SK-N-SH (cell line): ENCODE data around the gene TMEM171. TPM values are rescaled to one million over a fixed set of nuclear protein-coding genes. Genes with fewer than 3 reads are reported as not detected.

Experiments
- CTCF ChIA-PET: fragments of 300-600, 350-600 bp; formaldehyde crosslinking; extraction: SDS; loops from one replicate; lab custom pipeline; 2021; lab: Yijun Ruan, JAX
- POLR2A ChIA-PET: fragments of 350-600 bp; sonication (Branson Sonifier 250); formaldehyde crosslinking; extraction: SDS; loops from one replicate; lab custom pipeline; 2020; ENCODE audit warnings: antibody characterized with exemption, inconsistent platforms; lab: Yijun Ruan, JAX
- DNase-seq: peaks from one replicate; pipeline ENCODE4 v3.0.0; 2012
- H2AFZ ChIP-seq: fragments of 200-600 bp; sonication (generic); 2 replicates; pipeline ENCODE4 v1.8.1; 2016; ENCODE audit warnings: antibody characterized with exemption, mild to moderate bottlenecking, low read depth
- H3F3A ChIP-seq: fragments of 200-600 bp; sonication (generic); replicated peaks from 2 replicates; pipeline ENCODE3; 2016; ENCODE audit warnings: antibody characterized with exemption, mild to moderate bottlenecking; ENCODE audit not compliant: insufficient read depth
- H3K27ac ChIP-seq, 2 experiments: fragments of 200-500 bp in 1 of 2; fragments of 200-600 bp in 1 of 2; sonication (Bioruptor generic) in 1 of 2; sonication (generic), shearing (Covaris generic) in 1 of 2; 2 replicates each; pipeline versions ENCODE4 v1.5.1 to v1.6.1; 2014 to 2016; ENCODE audit warnings: low read depth in 2 of 2, inconsistent platforms in 1 of 2, low read length in 1 of 2, mild to moderate bottlenecking in 1 of 2, mixed read lengths in 1 of 2
- H3K27me3 ChIP-seq: fragments of 200-600 bp; sonication (generic), shearing (Covaris generic); 2 replicates; pipeline ENCODE4 v1.6.1; 2016; ENCODE audit warnings: mixed run types; ENCODE audit not compliant: insufficient read depth
- H3K36me3 ChIP-seq, 2 experiments: fragments of 200-500 bp in 1 of 2; fragments of 200-600 bp in 1 of 2; sonication (Bioruptor generic) in 1 of 2; sonication (generic) in 1 of 2; replicated peaks in 1 of 2; 2 replicates each; pipeline versions ENCODE3 to v1.5.1; 2014 to 2016; ENCODE audit warnings: low read length in 1 of 2, mild to moderate bottlenecking in 1 of 2; ENCODE audit not compliant: insufficient read depth in 2 of 2, control insufficient read depth in 1 of 2
- H3K4me1 ChIP-seq, 2 experiments: fragments of 200-500 bp in 1 of 2; fragments of 200-600 bp in 1 of 2; sonication (Bioruptor generic) in 1 of 2; sonication (generic), shearing (Covaris generic) in 1 of 2; 2 replicates each; pipeline versions ENCODE4 v1.5.1 to v1.6.1; 2014 to 2016; ENCODE audit warnings: low read depth in 1 of 2, low read length in 1 of 2, mixed run types in 1 of 2; ENCODE audit not compliant: insufficient read depth in 2 of 2, control insufficient read depth in 1 of 2
- H3K4me2 ChIP-seq: fragments of 200-600 bp; sonication (generic), shearing (Covaris generic); 2 replicates; pipeline ENCODE4 v1.6.1; 2017; ENCODE audit warnings: mixed run types
- H3K4me3 ChIP-seq, 2 experiments: fragments of 200-500 bp in 1 of 2; fragments of 200-600 bp in 1 of 2; sonication (Bioruptor generic) in 1 of 2; sonication (generic), shearing (Covaris generic) in 1 of 2; 2 replicates each; pipeline versions ENCODE4 v1.5.1 to v1.8.1; 2014 to 2016; ENCODE audit warnings: low read depth in 2 of 2, inconsistent platforms in 1 of 2, low read length in 1 of 2, mild to moderate bottlenecking in 1 of 2, mixed read lengths in 1 of 2, moderate library complexity in 1 of 2
- H3K79me2 ChIP-seq: fragments of 200-600 bp; sonication (generic); 2 replicates; pipeline ENCODE4 v1.8.1; 2017; ENCODE audit warnings: mild to moderate bottlenecking; ENCODE audit not compliant: insufficient read depth
- H3K9ac ChIP-seq: fragments of 200-600 bp; sonication (generic); 2 replicates; pipeline ENCODE4 v1.6.1; 2017; ENCODE audit warnings: mixed run types
- H3K9me2 ChIP-seq: fragments of 200-600 bp; sonication (generic); 2 replicates; pipeline ENCODE4 v1.6.1; 2017; ENCODE audit warnings: mixed run types
- H3K9me3 ChIP-seq: fragments of 200-600 bp; sonication (generic); 2 replicates; pipeline ENCODE4 v1.6.1; 2017; ENCODE audit warnings: mixed run types, mild to moderate bottlenecking, moderate library complexity
- H4K20me1 ChIP-seq: fragments of 200-600 bp; sonication (generic); 2 replicates; pipeline ENCODE4 v1.6.1; 2017; ENCODE audit warnings: mild to moderate bottlenecking, mixed run types; ENCODE audit not compliant: insufficient read depth
- CTCF ChIP-seq: fragments of 200-600 bp; sonication (generic); IDR thresholded peaks from 2 replicates; pipeline ENCODE4 v1.6.1; 2017; ENCODE audit warnings: antibody characterized with exemption, mild to moderate bottlenecking, moderate library complexity
- FOSL2 ChIP-seq: IDR thresholded peaks from 2 replicates; pipeline ENCODE4 v1.4.0; 2012; ENCODE audit warnings: low read depth, mild to moderate bottlenecking, moderate library complexity, borderline replicate concordance
- FOXJ3 ChIP-seq: sonication (generic); formaldehyde crosslinking; IDR thresholded peaks from 2 replicates; pipeline ENCODE4 v1.5.1; 2020; ENCODE audit warnings: mild to moderate bottlenecking, missing genetic modification reagents
- FOXM1 ChIP-seq: IDR thresholded peaks from 2 replicates; pipeline ENCODE4 v1.4.0; 2012; ENCODE audit warnings: low read depth, mild to moderate bottlenecking
- IRF3 ChIP-seq: fragments of 150-350 bp; IDR thresholded peaks from 2 replicates; pipeline ENCODE4 v1.6.1; 2016; ENCODE audit warnings: mild to moderate bottlenecking, low read depth, low read length
- MXI1 ChIP-seq: IDR thresholded peaks from 2 replicates; pipeline ENCODE4 v1.6.1; 2012; ENCODE audit warnings: mild to moderate bottlenecking, low read depth, low read length, improper control_type of control experiment
- POLR2AphosphoS5 ChIP-seq: IDR thresholded peaks from 2 replicates; pipeline ENCODE4 v1.6.1; 2012; ENCODE audit warnings: low read depth, low read length
- RAD21 ChIP-seq: IDR thresholded peaks from 2 replicates; pipeline ENCODE4 v1.6.1; 2012; ENCODE audit warnings: mild to moderate bottlenecking, low read length
- RFX5 ChIP-seq: IDR thresholded peaks from 2 replicates; pipeline ENCODE4 v1.6.1; 2012; ENCODE audit warnings: mild to moderate bottlenecking, improper control_type of control experiment, low read length
- SMC3 ChIP-seq: IDR thresholded peaks from 2 replicates; pipeline ENCODE4 v1.6.1; 2012; ENCODE audit warnings: low read depth, low read length, improper control_type of control experiment
- TAF1 ChIP-seq: IDR thresholded peaks from 2 replicates; pipeline ENCODE4 v1.6.1; 2012; ENCODE audit warnings: low read depth, mild to moderate bottlenecking, low read length, moderate library complexity, borderline replicate concordance
- TCF12 ChIP-seq: IDR thresholded peaks from 2 replicates; pipeline ENCODE4 v1.4.0; 2012
- YY1 ChIP-seq: IDR thresholded peaks from 2 replicates; pipeline ENCODE4 v1.4.0; 2012; ENCODE audit warnings: low read depth, mild to moderate bottlenecking
- ZBTB33 ChIP-seq: IDR thresholded peaks from 2 replicates; pipeline ENCODE4 v1.4.0; 2012; ENCODE audit warnings: low read depth, borderline replicate concordance
- WGBS: methylation state at CpG from one replicate; pipeline ENCODE4 v1.1.6; 2017; ENCODE audit warnings: low lambda C conversion rate; 5-methylcytosine and 5-hydroxymethylcytosine counted together
- polyA plus RNA-seq, 3 experiments: library from polyadenylated mRNA; depleted of rRNA; stranded (reverse); fragments of >200 nt; gene quantifications; 2 replicates each; pipeline ENCODE4 v1.2.3, GENCODE V29; 2012

TMEM171 gene
- polyA plus RNA-seq, 1 of the 3 experiments (the other 2 are of a cell fraction), result 7.6 TPM

- POLR2A ChIA-PET, result no interaction called here
- no peak overlapping the region for H3K4me3 ChIP-seq
- CTCF ChIA-PET, result interaction anchor here (1.2 to 2.9 kb wide), 4 partner anchors 12 to 413 kb away, joined by 3 to 8 read pairs (median 3); no protein-coding TSS in a partner anchor
- H4K20me1 ChIP-seq, result no peaks in the 10 kb centered on the region
- no peak overlapping the region for H3K9ac ChIP-seq
- H3K4me1 ChIP-seq, result peaks cover 4 to 5% of the 10 kb centered on the region in 2 experiments; a peak in 2 of 4 replicates
- H3F3A ChIP-seq, result no peaks in the 10 kb centered on the region
- H2AFZ ChIP-seq, result peak overlapping the region; percentile 48; the same call in 1 of the 2 replicates
- H3K9me3 ChIP-seq, result no peaks in the 10 kb centered on the region
- no peaks in the 10 kb centered on the region for H3K9me2 ChIP-seq
- no peak overlapping the region for H3K27ac ChIP-seq
- no peaks in the 10 kb centered on the region for H3K27me3 ChIP-seq
- 88% methylated on average over 11 of the region's 19 CpGs for WGBS
- TF ChIP-seq FOSL2 (0 out of 2 replicates have a peak, but pooled peaks have one; percentile 13), TAF1 (no peak)
- no peak for DNase-seq
- peaks cover 0 to 4% of the 10 kb centered on the region in 2 experiments for H3K36me3 ChIP-seq
- H3K4me2 ChIP-seq, result no peak overlapping the region
- H3K79me2 ChIP-seq, result no peaks in the 10 kb centered on the region
Measured at GRCh38 chr5:73122875-73123810, 2.8 kb downstream of the TMEM171 start.

GRCh38 chr5:73125289-73125688, 4.9 kb downstream of the TMEM171 start:
- Histone ChIP-seq H3K4me3 (no peak overlapping the region), H3K9ac (no peak overlapping the region), H3K9me2 (no peaks in the 10 kb centered on the region), H4K20me1 (no peaks in the 10 kb centered on the region), H3K4me1 (peaks cover 0 to 5% of the 10 kb centered on the region in 2 experiments; a peak in 2 of 4 replicates), H3K9me3 (no peaks in the 10 kb centered on the region), H3K79me2 (no peaks in the 10 kb centered on the region), H2AFZ (no peak overlapping the region), H3K27ac (no peak overlapping the region), H3K27me3 (no peaks in the 10 kb centered on the region), H3F3A (no peaks in the 10 kb centered on the region), H3K36me3 (peaks cover 0 to 4% of the 10 kb centered on the region in 2 experiments), H3K4me2 (no peak overlapping the region)
- no peak for DNase-seq
- POLR2A ChIA-PET, result no interaction called here
- 22% methylated on average over 3 of the region's 4 CpGs for WGBS
- TF ChIP-seq IRF3, result no peak
- CTCF ChIA-PET, result interaction anchor here (1.5 kb wide), 1 partner anchor 8 kb away, joined by 3 read pairs; no protein-coding TSS in a partner anchor

GRCh38 chr5:73126381-73126780, 6.0 kb downstream of the TMEM171 start:
- H3K9me3 ChIP-seq, result no peaks in the 10 kb centered on the region
- TF ChIP-seq MXI1, result no peak
- no peak for TF ChIP-seq SMC3
- TF ChIP-seq RAD21, result no peak
- no peak for TF ChIP-seq TAF1
- no peak for TF ChIP-seq RFX5
- TF ChIP-seq ZBTB33, result no peak
- no peak for TF ChIP-seq FOXJ3 (CRISPR knock-in tag)
- TF ChIP-seq FOXM1, result no peak
- no peak for TF ChIP-seq POLR2AphosphoS5
- no peak for TF ChIP-seq CTCF
- TF ChIP-seq TCF12, result no peak
- no peak for TF ChIP-seq YY1
- H3K36me3 ChIP-seq, result peaks cover 0 to 4% of the 10 kb centered on the region in 2 experiments
- no peak overlapping the region for H2AFZ ChIP-seq
- H3K4me3 ChIP-seq, result no peak overlapping the region
- H3K9ac ChIP-seq, result no peak overlapping the region
- 78% methylated on average over 4 of the region's 4 CpGs for WGBS
- no peaks in the 10 kb centered on the region for H4K20me1 ChIP-seq
- no peak overlapping the region for H3K4me2 ChIP-seq
- no peaks in the 10 kb centered on the region for H3K27me3 ChIP-seq
- no peaks in the 10 kb centered on the region for H3K9me2 ChIP-seq
- H3K4me1 ChIP-seq, result peaks cover 0 to 5% of the 10 kb centered on the region in 2 experiments; a peak in 1 of 4 replicates
- POLR2A ChIA-PET, result no interaction called here
- H3K79me2 ChIP-seq, result no peaks in the 10 kb centered on the region
- H3F3A ChIP-seq, result no peaks in the 10 kb centered on the region
- no peak overlapping the region for H3K27ac ChIP-seq
- CTCF ChIA-PET, result no interaction called here
- DNase-seq, result no peak
